Uterus (tissue), 4 donors: ENCODE data around the gene PCDHB14. TPM values are rescaled to one million over a fixed set of nuclear protein-coding genes. Genes with fewer than 3 reads are reported as not detected.

ENCODE experiments used
- DNase-seq, 2 donors: peaks; one replicate each; pipeline ENCODE4 v3.0.0-alpha.2; 2019 to 2020
- H3K27ac ChIP-seq, 2 donors: fragments of 200-600 bp; sonication (generic); 1 replicate in 1 of 2; 2 replicates in 1 of 2; pipeline ENCODE4 v1.5.1; 2016 to 2018
- H3K27me3 ChIP-seq, 2 donors: fragments of 200-600 bp; sonication (generic); one replicate each; pipeline ENCODE4 v1.5.1; 2018 to 2019; ENCODE audit warnings: control low read depth in 1 of 2
- H3K36me3 ChIP-seq, 2 donors: fragments of 200-600 bp; sonication (generic); one replicate each; pipeline ENCODE4 v1.5.1; 2019; ENCODE audit warnings: control low read depth in 1 of 2
- H3K4me1 ChIP-seq, 2 donors: fragments of 200-600 bp; sonication (generic); one replicate each; pipeline ENCODE4 v1.5.1; 2018 to 2019; ENCODE audit warnings: control low read depth in 1 of 2
- H3K4me3 ChIP-seq, 2 donors: fragments of 200-600 bp; sonication (generic); 1 replicate in 1 of 2; 2 replicates in 1 of 2; pipeline ENCODE4 v1.5.1; 2018 to 2019; ENCODE audit warnings: mild to moderate bottlenecking in 1 of 2
- H3K9me3 ChIP-seq, 2 donors: fragments of 200-600 bp; sonication (generic); one replicate each; pipeline ENCODE4 v1.5.1; 2019; ENCODE audit warnings: control low read depth in 1 of 2
- CTCF ChIP-seq, 4 experiments: fragments of 200-600 bp in 2 of 4; fragments of 450-650 bp in 2 of 4; sonication (generic) in 2 of 4; IDR thresholded peaks; one replicate each; pipeline ENCODE4 v1.5.1; 2016 to 2019; ENCODE audit warnings: antibody characterized with exemption in 4 of 4, mild to moderate bottlenecking in 2 of 4, moderate library complexity in 1 of 4
- POLR2A ChIP-seq, 2 donors: fragments of 450-650 bp; IDR thresholded peaks; one replicate each; pipeline ENCODE4 v1.6.1; 2016; ENCODE audit warnings: antibody characterized with exemption in 2 of 2, mild to moderate bottlenecking in 1 of 2, moderate library complexity in 1 of 2
- intact Hi-C: fragments of 100-400 bp; cut with DNase I; formaldehyde crosslinking; loops from one replicate; pipeline ENCODE4 v1.15.1; 2023; ENCODE audit warnings: low total_unique reads
- total RNA-seq, 4 donors: library from RNA; depleted of rRNA in 3 of 4; stranded (reverse); fragments of >200 nt in 3 of 4; gene quantifications; one replicate each; pipeline versions ENCODE4 v1.1.0 to v1.2.4, GENCODE V29; 2014 to 2023
- donor health status: DM: yes; HTN: yes; CAD: no.

Gene PCDHB14
- total RNA-seq, 4 donors from 2014 or later, result 3.6 to 14.7 (median 9.3) TPM

- Histone ChIP-seq H3K27me3 (no peaks in the 10 kb centered on the region), H3K4me1 (no peaks in the 10 kb centered on the region), H3K27ac (no peak overlapping the region), H3K4me3 (no peak overlapping the region), H3K9me3 (peaks cover 0 to 73% of the 10 kb centered on the region in 2 donors), H3K36me3 (no peaks in the 10 kb centered on the region)
- no peak for DNase-seq
- intact Hi-C loops, result no loop called here
- TF ChIP-seq CTCF (IDR thresholded peaks at IDR 0.05) (no peak), POLR2A (IDR thresholded peaks at IDR 0.05) (no peak)
These were observed 49.8 kb downstream of the PCDHB14 start for GRCh38 chr5:141272906-141273305.

Other genes with a start within 250 kb of the PCDHB14 start
- under 1 TPM in 1 of 4 donors, not detected in 3; 0.28 TPM for gene PCDHB1, start 172.0 kb upstream of the PCDHB14 start, total RNA-seq
- gene PCDHB2, start 128.7 kb upstream of the PCDHB14 start, total RNA-seq, result 1 to 10 TPM in 3 of 4 donors, not detected in 1; 2.3 to 8.4 (median 4.9) TPM
- 1 to 10 TPM; 1.0 to 6.9 (median 2.8) TPM for gene PCDHB3, start 122.9 kb upstream of the PCDHB14 start, total RNA-seq
- gene PCDHB4, start 101.5 kb upstream of the PCDHB14 start, total RNA-seq, result 10 to 100 TPM in 1 of 4 donors, 1 to 10 TPM in 2, under 1 TPM in 1; 0.59 to 10.5 (median 6.0) TPM
- 10 to 100 TPM in 3 of 4 donors, 1 to 10 TPM in 1; 1.2 to 16.4 (median 12.6) TPM for gene PCDHB5, start 88.1 kb upstream of the PCDHB14 start, total RNA-seq
- 1 to 10 TPM in 3 of 4 donors, under 1 TPM in 1; 0.51 to 4.2 (median 1.7) TPM for gene PCDHB6, start 73.3 kb upstream of the PCDHB14 start, total RNA-seq
- gene PCDHB7, start 50.7 kb upstream of the PCDHB14 start, total RNA-seq, result 1 to 10 TPM in 3 of 4 donors, under 1 TPM in 1; 0.51 to 8.0 (median 5.7) TPM
- 1 to 10 TPM in 2 of 4 donors, under 1 TPM in 2; under 0.01 to 5.4 (median 2.1) TPM for gene PCDHB8, start 45.6 kb upstream of the PCDHB14 start, total RNA-seq
- 10 to 100 TPM in 1 of 4 donors, 1 to 10 TPM in 3; 3.8 to 10.2 (median 5.0) TPM for gene PCDHB16, start 41.0 kb upstream of the PCDHB14 start, total RNA-seq
- gene PCDHB9, start 36.2 kb upstream of the PCDHB14 start, total RNA-seq, result 1 to 10 TPM; 1.8 to 5.5 (median 4.8) TPM
- 1 to 10 TPM; 2.6 to 8.3 (median 4.7) TPM for gene PCDHB10, start 31.0 kb upstream of the PCDHB14 start, total RNA-seq
- gene PCDHB11, start 23.7 kb upstream of the PCDHB14 start, total RNA-seq, result 1 to 10 TPM; 2.4 to 9.8 (median 6.9) TPM
- 10 to 100 TPM in 1 of 4 donors, 1 to 10 TPM in 2, under 1 TPM in 1; 0.88 to 20.5 (median 9.1) TPM for gene PCDHB12, start 14.6 kb upstream of the PCDHB14 start, total RNA-seq
- gene PCDHB13, start 9.4 kb upstream of the PCDHB14 start, total RNA-seq, result 10 to 100 TPM in 1 of 4 donors, 1 to 10 TPM in 3; 6.2 to 26.1 (median 8.5) TPM
- gene PCDHB15, start 22.1 kb downstream of the PCDHB14 start, total RNA-seq, result 10 to 100 TPM in 3 of 4 donors, 1 to 10 TPM in 1; 5.0 to 17.8 (median 12.1) TPM
- gene SLC25A2, start 80.7 kb downstream of the PCDHB14 start, total RNA-seq, result 1 to 10 TPM in 2 of 4 donors, under 1 TPM in 1, not detected in 1; 0.28 to 2.4 (median 2.3) TPM
- 100 to 1,000 TPM in 2 of 4 donors, 10 to 100 TPM in 2; 76.1 to 121 (median 98.0) TPM for gene TAF7, start 97.4 kb downstream of the PCDHB14 start, total RNA-seq
- 1 to 10 TPM in 2 of 4 donors, under 1 TPM in 2; under 0.01 to 3.3 (median 1.5) TPM for gene PCDHGA1, start 107.2 kb downstream of the PCDHB14 start, total RNA-seq
- 10 to 100 TPM in 2 of 4 donors, 1 to 10 TPM in 2; 3.2 to 11.6 (median 9.3) TPM for gene PCDHGA2, start 115.4 kb downstream of the PCDHB14 start, total RNA-seq
- gene PCDHGA3, start 120.5 kb downstream of the PCDHB14 start, total RNA-seq, result 1 to 10 TPM in 3 of 4 donors, under 1 TPM in 1; 0.51 to 8.2 (median 5.6) TPM
- gene PCDHGB1, start 126.8 kb downstream of the PCDHB14 start, total RNA-seq, result 1 to 10 TPM in 3 of 4 donors, not detected in 1; 4.4 to 7.4 (median 6.9) TPM
- 10 to 100 TPM in 1 of 4 donors, 1 to 10 TPM in 2, under 1 TPM in 1; 0.59 to 16.1 (median 8.7) TPM for gene PCDHGA4, start 131.7 kb downstream of the PCDHB14 start, total RNA-seq
- 10 to 100 TPM in 2 of 4 donors, 1 to 10 TPM in 1, under 1 TPM in 1; 0.59 to 17.9 (median 8.7) TPM for gene PCDHGB2, start 136.7 kb downstream of the PCDHB14 start, total RNA-seq
- gene PCDHGA5, start 140.8 kb downstream of the PCDHB14 start, total RNA-seq, result 10 to 100 TPM in 3 of 4 donors, 1 to 10 TPM in 1; 1.8 to 11.5 (median 11.2) TPM
- 10 to 100 TPM in 2 of 4 donors, 1 to 10 TPM in 1, under 1 TPM in 1; 0.59 to 14.1 (median 8.1) TPM for gene PCDHGB3, start 146.9 kb downstream of the PCDHB14 start, total RNA-seq
- 10 to 100 TPM in 3 of 4 donors, 1 to 10 TPM in 1; 4.4 to 16.6 (median 14.3) TPM for gene PCDHGA6, start 150.5 kb downstream of the PCDHB14 start, total RNA-seq
- 10 to 100 TPM in 3 of 4 donors, 1 to 10 TPM in 1; 10.0 to 14.1 (median 11.8) TPM for gene PCDHGA7, start 159.4 kb downstream of the PCDHB14 start, total RNA-seq
- gene PCDHGB4, start 164.4 kb downstream of the PCDHB14 start, total RNA-seq, result 10 to 100 TPM in 3 of 4 donors, 1 to 10 TPM in 1; 8.2 to 17.1 (median 14.9) TPM
- 1 to 10 TPM in 3 of 4 donors, under 1 TPM in 1; 0.59 to 9.0 (median 5.1) TPM for gene PCDHGA8, start 169.3 kb downstream of the PCDHB14 start, total RNA-seq
- 10 to 100 TPM in 3 of 4 donors, 1 to 10 TPM in 1; 10.0 to 33.6 (median 20.6) TPM for gene PCDHGB5, start 174.6 kb downstream of the PCDHB14 start, total RNA-seq
- 10 to 100 TPM; 11.8 to 18.7 (median 16.7) TPM for gene PCDHGA9, start 179.4 kb downstream of the PCDHB14 start, total RNA-seq
- 10 to 100 TPM in 2 of 4 donors, 1 to 10 TPM in 2; 3.1 to 21.1 (median 11.5) TPM for gene PCDHGB6, start 184.7 kb downstream of the PCDHB14 start, total RNA-seq
- 10 to 100 TPM in 1 of 4 donors, 1 to 10 TPM in 3; 2.4 to 11.2 (median 6.6) TPM for gene PCDHGA10, start 189.6 kb downstream of the PCDHB14 start, total RNA-seq
- 10 to 100 TPM in 3 of 4 donors, 1 to 10 TPM in 1; 7.1 to 27.6 (median 18.1) TPM for gene PCDHGB7, start 194.3 kb downstream of the PCDHB14 start, total RNA-seq
- gene PCDHGA11, start 197.7 kb downstream of the PCDHB14 start, total RNA-seq, result 10 to 100 TPM in 3 of 4 donors, 1 to 10 TPM in 1; 9.4 to 13.2 (median 12.0) TPM
- gene PCDHGA12, start 207.2 kb downstream of the PCDHB14 start, total RNA-seq, result 10 to 100 TPM in 3 of 4 donors, 1 to 10 TPM in 1; 2.9 to 22.0 (median 14.5) TPM